TTC549 (cell line): ENCODE data around the gene EXOC3.

Experiments
- FAIRE-seq: peaks from 2 replicates; lab custom pipeline; 2012; peaks lifted over from hg19 to GRCh38; lab: Jason Lieb, UNC

The EXOC3 gene

GRCh38 chr5:439636-440035 is 3.3 kb upstream of the EXOC3 start:
- FAIRE-seq: no peak

GRCh38 chr5:440401-441201 is 2.4 kb upstream of the EXOC3 start:
- no peak for FAIRE-seq

GRCh38 chr5:441996-442334 is 1.0 kb upstream of the EXOC3 start:
- no peak for FAIRE-seq

DNA sequence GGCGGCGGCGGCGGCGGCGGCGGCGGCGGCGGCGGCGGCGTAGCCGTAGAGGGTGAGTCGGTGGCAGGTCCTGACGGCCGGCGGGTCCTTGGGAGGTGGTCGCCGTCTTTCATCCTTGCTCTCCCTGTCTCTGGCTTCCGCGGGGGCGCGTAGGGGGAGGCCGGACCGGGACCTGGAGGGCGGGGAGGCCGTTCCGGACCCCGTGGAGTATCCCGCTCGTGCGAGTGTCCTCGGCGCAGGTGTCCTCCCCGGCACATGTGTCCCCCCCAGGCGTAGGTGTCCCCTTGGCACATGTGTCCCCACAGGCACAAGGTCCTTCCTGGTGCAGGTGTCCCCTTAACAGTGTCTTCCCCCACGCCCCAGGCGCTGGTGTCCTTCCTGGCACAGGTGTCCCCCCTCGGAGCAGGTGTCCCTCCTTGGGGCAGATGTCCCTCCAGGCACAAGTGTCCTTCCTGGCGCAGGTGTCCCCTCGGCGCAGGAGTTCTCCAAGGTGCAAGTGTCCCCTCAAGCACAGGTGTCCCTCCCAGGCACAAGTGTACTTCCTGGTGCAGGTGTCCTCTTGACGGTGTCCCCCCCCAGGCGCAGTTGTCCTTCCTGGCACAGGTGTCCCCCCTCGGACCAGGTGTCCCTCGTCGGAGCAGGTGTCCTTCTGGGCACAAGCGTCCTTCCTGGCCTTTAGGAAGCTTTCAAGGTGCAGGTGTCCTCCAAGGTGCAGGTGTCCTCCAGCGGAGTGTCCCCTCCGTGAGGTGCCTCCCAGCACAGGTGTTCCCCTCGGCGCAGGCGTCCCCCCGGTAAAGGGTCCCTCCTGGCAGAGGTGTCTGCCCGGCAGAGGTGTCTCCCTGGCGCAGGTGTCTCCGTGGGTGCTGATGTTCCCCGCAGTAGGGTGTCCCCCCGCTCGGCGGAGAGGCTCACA is 519 bp downstream of the EXOC3 start:
- no peak for FAIRE-seq

DNA sequence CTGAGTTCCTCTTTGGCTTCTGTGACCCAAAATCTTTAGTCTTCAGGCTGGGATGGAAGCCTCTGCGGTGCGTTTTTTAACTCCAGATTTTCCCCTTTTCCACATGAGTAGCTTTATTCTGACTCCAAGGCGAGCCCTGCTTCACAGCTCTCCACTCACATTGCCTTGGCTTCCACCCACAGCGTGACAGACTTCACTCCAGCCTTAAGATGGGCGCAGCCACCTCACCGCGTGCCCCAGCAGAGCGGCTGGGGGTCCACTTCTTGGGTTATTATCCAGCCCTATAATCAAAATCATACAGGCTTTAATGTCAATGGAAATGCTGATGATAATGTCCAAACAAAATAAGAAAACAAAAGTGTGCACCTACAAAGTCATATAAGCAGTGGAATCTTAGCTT is 1.2 kb downstream of the EXOC3 start:
- FAIRE-seq: no peak

GRCh38 chr5:445591-445990 is 2.6 kb downstream of the EXOC3 start:
- FAIRE-seq: no peak

- FAIRE-seq: no peak
Observed at GRCh38 chr5:446066-446882, 3.3 kb downstream of the EXOC3 start.

DNA sequence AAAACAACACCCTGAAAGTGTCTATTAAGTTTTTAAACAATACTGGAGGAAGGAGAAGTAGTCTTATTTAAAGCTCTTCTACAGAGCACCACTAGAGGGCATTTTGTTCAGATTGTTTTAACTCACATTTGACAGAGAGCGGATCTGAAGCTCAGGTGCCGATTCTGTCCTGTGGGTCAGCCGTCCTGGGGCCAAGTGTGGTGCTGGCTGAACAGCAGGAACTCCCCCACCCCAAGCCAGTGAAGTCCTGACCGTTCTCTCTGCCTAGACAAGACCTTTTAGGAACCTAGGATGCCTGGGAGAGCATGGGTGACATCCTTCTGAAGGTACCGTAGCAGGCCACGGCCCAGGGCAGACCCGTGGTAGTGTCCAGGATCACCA is 3.9 kb downstream of the EXOC3 start:
- no peak for FAIRE-seq

GRCh38 chr5:447501-447900 is 4.5 kb downstream of the EXOC3 start:
- FAIRE-seq: no peak

- no peak for FAIRE-seq
Observed at GRCh38 chr5:448061-448765, 5.2 kb downstream of the EXOC3 start.

DNA sequence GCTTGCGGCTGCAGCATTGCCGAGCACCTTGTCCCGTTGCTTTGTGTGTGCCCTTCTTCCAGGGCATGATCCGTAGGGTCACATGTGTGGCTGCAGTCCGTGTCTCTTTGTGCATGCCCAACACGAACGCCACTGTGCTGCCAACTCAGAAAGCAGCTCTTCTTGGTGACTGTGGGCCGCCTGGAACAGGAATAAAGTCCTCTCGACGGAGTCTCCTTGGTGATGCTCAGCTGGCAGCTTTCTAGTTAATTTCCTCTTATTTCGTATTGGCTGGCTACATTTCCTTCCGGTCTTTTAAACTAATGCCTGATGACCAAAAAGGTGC is 5.8 kb downstream of the EXOC3 start:
- no peak for FAIRE-seq

DNA sequence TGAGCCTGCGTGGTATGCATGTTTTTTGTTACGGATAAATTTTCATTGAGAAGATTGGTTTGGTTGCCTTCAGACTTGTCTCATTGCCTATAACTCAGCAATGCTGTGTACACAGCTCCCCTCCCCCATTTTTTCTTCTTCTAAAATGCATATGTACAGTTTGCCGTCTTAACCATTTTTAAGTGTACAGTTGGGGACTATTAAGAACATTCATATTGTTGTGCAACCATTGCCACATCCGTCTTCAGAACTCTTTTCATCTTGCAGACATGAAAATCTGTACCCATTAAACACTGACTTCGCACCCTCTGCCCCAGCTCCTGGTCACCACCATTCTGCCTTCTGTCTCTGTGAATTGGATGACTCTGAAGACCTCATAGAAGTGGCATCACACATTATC is 6.2 kb downstream of the EXOC3 start:
- FAIRE-seq: no peak

DNA sequence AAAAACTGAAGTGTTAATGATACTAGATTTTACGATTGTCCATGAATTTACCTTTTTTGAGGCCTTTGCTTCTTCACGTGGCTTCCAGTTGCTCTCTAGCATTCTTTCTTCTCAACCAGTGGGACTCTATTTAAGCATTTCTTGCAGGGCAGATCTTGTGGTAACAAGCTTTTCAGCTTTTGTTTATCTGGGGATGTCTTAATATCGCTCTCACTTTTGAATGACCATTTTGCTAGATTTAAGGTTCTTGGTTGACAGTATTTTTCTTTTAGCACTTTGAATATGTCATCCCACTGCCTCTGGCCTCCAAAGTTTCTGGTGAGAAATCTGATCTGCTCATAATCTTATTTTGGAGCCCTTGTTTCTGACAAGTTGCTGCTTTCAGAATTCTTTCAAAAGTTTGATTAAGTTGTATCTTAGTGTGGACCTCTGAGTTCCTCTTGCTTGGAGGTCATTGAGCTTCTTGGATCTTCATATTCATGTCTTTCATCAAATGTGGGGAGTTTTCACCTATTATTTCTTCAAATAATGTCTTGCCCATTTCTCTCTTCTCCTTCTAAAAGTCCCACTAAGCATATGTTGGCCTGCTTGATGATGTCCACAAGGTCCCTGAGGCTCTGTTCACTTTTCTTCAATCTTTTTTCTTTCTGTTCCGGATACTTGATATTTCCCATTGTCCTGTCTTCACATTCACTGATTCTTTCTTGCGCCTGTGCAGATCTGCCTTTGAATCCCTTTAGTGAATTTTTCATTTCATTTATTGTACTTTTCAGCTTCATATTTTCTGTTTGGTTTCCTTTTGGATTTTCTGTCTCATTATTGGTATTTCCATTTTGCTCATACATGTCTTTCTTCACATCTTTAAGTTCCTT is 8.8 kb downstream of the EXOC3 start:
- no peak for FAIRE-seq

DNA sequence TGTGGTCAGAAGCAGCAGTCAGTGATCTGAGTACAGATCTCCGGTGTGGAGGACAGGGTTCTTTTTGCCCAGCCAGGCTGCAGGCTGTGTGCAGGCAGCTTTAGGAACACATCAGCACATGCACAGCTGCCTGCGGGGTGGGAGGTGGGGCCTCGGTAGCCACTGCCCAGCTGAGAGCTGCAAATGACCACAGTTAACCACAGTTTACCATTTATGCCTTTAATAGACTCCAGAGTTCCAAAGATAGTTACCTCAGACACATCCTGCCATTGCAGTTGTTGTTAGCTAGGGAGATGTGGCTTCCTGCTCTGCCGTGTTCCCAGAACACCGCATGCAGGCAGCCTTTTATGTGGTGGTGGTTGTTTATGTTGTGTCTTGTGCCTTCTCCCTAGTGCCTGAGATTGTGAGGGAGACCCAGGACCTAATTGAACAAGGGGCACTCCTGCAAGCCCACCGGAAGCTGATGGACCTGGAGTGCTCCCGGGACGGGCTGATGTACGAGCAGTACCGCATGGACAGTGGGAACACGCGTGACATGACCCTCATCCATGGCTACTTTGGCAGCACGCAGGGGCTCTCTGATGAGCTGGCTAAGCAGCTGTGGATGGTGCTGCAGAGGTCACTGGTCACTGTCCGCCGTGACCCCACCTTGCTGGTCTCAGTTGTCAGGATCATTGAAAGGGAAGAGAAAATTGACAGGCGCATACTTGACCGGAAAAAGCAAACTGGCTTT is 10.2 kb downstream of the EXOC3 start:
- no peak for FAIRE-seq

- no peak for FAIRE-seq
Observed at GRCh38 chr5:453725-454481, 10.9 kb downstream of the EXOC3 start.

DNA sequence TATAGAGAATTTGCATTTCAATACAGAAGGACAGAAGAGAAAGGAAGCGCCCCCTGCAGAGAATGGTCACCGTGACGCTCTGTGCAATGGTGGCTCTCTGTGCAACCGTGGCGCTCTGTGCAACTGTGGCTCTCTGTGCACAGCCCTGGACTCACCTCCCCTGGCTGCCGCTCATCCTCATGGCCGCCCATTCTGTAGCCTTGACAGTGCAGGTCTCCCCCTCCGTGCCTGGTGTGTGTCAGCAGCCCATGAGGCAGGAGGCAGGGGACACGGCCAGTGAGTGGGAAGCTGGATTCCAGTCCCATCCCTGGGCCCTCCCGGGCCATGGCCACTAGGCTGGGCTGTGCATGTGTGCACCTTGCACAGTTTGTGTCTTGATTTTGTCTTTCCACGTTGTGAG is 12.0 kb downstream of the EXOC3 start:
- FAIRE-seq: no peak

- FAIRE-seq: no peak
Observed at GRCh38 chr5:455806-456205, 12.8 kb downstream of the EXOC3 start.

DNA sequence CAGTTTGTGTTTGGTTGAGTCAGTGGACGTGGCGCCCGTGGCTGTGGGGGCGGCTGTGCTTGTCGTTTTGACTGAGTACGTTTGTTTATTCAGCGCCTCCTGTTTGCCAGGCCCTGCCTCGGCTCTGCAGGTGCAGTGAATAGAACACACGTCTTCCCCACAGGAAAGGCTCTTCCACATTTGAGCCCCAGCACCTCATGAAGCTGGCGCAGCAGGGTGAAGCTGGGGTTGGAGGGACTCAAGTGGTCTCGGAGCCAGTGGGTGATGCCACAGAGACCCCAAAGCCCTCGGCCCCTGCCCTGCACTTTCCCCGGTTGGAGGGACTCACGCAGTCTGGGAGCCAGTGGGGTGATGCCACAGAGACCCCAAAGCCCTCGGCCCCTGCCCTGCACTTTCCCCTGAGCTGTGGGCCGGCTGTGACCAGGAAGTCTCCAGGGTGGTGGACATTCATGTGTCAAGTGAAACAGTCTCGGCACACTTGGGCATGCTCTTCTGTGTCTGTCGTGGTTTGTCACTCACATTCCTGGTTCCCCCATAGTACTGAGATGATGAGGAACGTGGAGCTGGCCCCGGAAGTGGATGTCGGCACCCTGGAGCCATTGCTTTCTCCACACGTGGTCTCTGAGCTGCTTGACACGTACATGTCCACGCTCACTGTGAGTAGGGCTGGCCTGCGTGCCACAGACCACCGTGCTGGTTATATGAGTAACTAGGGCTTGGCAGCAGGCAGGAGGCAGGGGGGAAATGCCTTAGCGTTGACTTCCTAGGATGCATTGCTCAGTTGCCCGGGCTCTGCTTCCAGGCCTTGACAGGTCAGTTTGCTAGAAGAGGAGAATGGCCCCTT is 13.6 kb downstream of the EXOC3 start:
- no peak for FAIRE-seq
